ENCODE data around the gene CDO1. TPM values are rescaled to one million over a fixed set of nuclear protein-coding genes. Genes with fewer than 3 reads are reported as not detected.
A peak's percentile ranks its signal among the peaks of the same experiment; 100 is the strongest.

Gene CDO1
- total RNA-seq, 1 experiment from 2014 or later, result 0.17 TPM

DNA sequence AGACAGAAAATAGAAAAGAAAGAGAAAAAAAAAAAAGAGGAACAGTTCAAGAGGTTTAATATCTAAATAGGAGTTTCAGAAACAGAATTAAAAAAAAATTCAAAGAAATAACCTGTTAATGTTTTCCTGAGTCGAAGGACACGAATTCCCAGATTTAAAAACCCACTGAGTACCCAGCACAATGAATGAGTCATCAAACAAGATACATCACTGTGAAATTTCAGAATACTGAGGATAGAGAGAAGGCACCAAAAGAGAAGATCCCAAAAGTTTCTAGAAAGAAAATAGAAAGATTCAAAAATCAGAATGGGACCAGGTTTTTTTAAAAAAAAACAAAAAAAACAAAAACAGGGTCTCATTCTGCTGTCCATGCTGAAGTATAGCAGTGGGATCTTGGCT is 8.8 kb downstream of the CDO1 start:
- no peaks in the 10 kb centered on the region for H3K9me3 ChIP-seq (ENCODE audit: control insufficient read depth in 1 of 2, insufficient read depth in 1 of 2, low read depth in 1 of 2, low read length in 2 of 2)
- CTCF ChIA-PET, result interaction anchor here (1.2 kb wide), 1 partner anchor 25 kb away, joined by 4 read pairs; no protein-coding TSS in a partner anchor
- no peaks in the 10 kb centered on the region for H3K79me2 ChIP-seq (ENCODE audit: insufficient read depth, low read length)
- intact Hi-C loops (cut with micrococcal nuclease), result no loop called here
- POLR2A ChIA-PET, result no interaction called here
- no peak overlapping the region for H3K9ac ChIP-seq (ENCODE audit: low read length)
- no peak overlapping the region for H2AFZ ChIP-seq (ENCODE audit: low read depth, low read length, poor library complexity, severe bottlenecking)
- H4K20me1 ChIP-seq (ENCODE audit: insufficient read depth), result no peaks in the 10 kb centered on the region
- H3K27ac ChIP-seq (ENCODE audit: low read depth, low read length), result no peak overlapping the region
- no TSS peak for BruUV-seq (replicated peaks)
- H3K36me3 ChIP-seq (ENCODE audit: control insufficient read depth in 1 of 2, insufficient read depth in 2 of 2, low read length in 2 of 2), result no peaks in the 10 kb centered on the region
- RAD21 ChIA-PET (ENCODE audit: low non-redundant PET in 1 of 2, low total read pairs in 2 of 2, uncharacterized antibody in 2 of 2, unreplicated experiment in 2 of 2), result no interaction called here
- TF ChIP-seq TCF7L2 (IDR thresholded peaks at IDR 0.05; ENCODE audit: borderline replicate concordance, extremely low read depth, insufficient read depth, insufficient read length) (no peak), CBX3 (IDR thresholded peaks at IDR 0.05; ENCODE audit: low read depth) (no peak), RAD21 (IDR thresholded peaks at IDR 0.05; ENCODE audit: low read depth) (no peak), EZH2 (IDR thresholded peaks at IDR 0.05) (no peak), SRF (IDR thresholded peaks at IDR 0.05; ENCODE audit: low read depth) (no peak), FOSL1 (IDR thresholded peaks at IDR 0.05; ENCODE audit: low read depth) (no peak), JUND (IDR thresholded peaks at IDR 0.05) (no peak), ZFX (IDR thresholded peaks at IDR 0.05) (no peak), POLR2A (IDR thresholded peaks at IDR 0.05; ENCODE audit: borderline replicate concordance, extremely low read depth, insufficient read depth, insufficient read length) (no peak)
- 0 out of 2 replicates have a peak overlapping the region, but pooled peaks have one; percentile 13 for H3K4me2 ChIP-seq (ENCODE audit: low read length)
- no peaks in the 10 kb centered on the region for H3K27me3 ChIP-seq (ENCODE audit: insufficient read depth, low read length)
- no peaks in the 10 kb centered on the region for H3K9me2 ChIP-seq (ENCODE audit: insufficient read depth)
- DNase-seq (ENCODE audit: low read depth, low spot score), result no peak
- H3K4me1 ChIP-seq (ENCODE audit: control insufficient read depth in 1 of 2, insufficient read depth in 2 of 2, low read length in 2 of 2), result peaks cover 0 to 13% of the 10 kb centered on the region in 2 experiments; a peak in 2 of 4 replicates
- no peak for ATAC-seq
- no peak overlapping the region for H3K4me3 ChIP-seq (replicated peaks in 1 of 2; ENCODE audit: low read depth in 1 of 2, low read length in 2 of 2)

DNA sequence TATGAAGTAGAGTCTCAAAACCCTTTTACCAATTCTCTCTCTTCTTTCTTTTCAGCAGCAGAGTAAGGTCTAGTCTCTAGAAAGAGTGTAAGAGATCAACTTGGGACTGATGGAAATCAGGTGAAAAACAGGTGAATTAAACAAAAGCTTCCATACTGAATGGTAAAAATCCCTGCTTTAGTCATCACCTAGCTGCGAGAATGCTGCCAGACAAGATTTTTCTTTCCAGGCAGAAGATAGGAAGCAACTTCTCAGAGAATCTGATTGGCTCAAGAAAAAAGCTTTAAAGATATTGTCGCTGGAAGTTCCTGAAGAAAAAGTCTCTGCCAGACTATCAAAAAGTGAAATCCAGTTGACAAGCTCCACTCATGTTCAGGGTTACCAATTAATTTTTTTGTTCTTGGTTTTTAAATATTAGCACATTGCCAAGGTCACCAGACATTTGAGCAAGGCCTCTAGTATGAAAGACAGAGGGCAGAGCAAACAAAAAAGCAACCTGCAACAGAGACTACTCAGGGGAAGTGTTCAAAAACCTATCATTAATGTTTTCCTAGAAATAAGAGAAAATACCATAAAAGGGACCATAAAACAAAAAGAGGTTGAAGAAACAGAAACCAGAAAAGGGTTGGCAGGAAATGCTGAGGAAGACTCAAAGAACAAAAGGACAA is 9.3 kb downstream of the CDO1 start:
- DNase-seq (ENCODE audit: low read depth, low spot score), result no peak
- Histone ChIP-seq H3K27ac (ENCODE audit: low read depth, low read length) (no peak overlapping the region), H3K79me2 (ENCODE audit: insufficient read depth, low read length) (no peaks in the 10 kb centered on the region), H3K9me3 (ENCODE audit: control insufficient read depth in 1 of 2, insufficient read depth in 1 of 2, low read depth in 1 of 2, low read length in 2 of 2) (no peaks in the 10 kb centered on the region), H3K4me2 (ENCODE audit: low read length) (peak overlapping the region; percentile 13; the same call in 1 of the 2 replicates), H3K27me3 (ENCODE audit: insufficient read depth, low read length) (no peaks in the 10 kb centered on the region), H3K9ac (ENCODE audit: low read length) (no peak overlapping the region), H3K36me3 (ENCODE audit: control insufficient read depth in 1 of 2, insufficient read depth in 2 of 2, low read length in 2 of 2) (no peaks in the 10 kb centered on the region), H3K4me3 (replicated peaks in 1 of 2; ENCODE audit: low read depth in 1 of 2, low read length in 2 of 2) (no peak overlapping the region), H2AFZ (ENCODE audit: low read depth, low read length, poor library complexity, severe bottlenecking) (peak overlapping the region; percentile 17), H4K20me1 (ENCODE audit: insufficient read depth) (no peaks in the 10 kb centered on the region), H3K9me2 (ENCODE audit: insufficient read depth) (no peaks in the 10 kb centered on the region), H3K4me1 (ENCODE audit: control insufficient read depth in 1 of 2, insufficient read depth in 2 of 2, low read length in 2 of 2) (peaks cover 0 to 13% of the 10 kb centered on the region in 2 experiments; a peak in 2 of 4 replicates)
- BruUV-seq (replicated peaks), result no TSS peak
- TF ChIP-seq EZH2phosphoT487 (IDR thresholded peaks at IDR 0.05; ENCODE audit: borderline replicate concordance) (no peak), ZNF274 (IDR thresholded peaks at IDR 0.05; ENCODE audit: low read depth, low read length) (no peak), SP1 (IDR thresholded peaks at IDR 0.05; ENCODE audit: low read depth) (0 out of 2 replicates have a peak, but pooled peaks have one; percentile 19)
- ChIA-PET RAD21 (ENCODE audit: low non-redundant PET in 1 of 2, low total read pairs in 2 of 2, uncharacterized antibody in 2 of 2, unreplicated experiment in 2 of 2) (no interaction called here), POLR2A (no interaction called here), CTCF (interaction anchor here (1.2 kb wide), 1 partner anchor 25 kb away, joined by 4 read pairs; no protein-coding TSS in a partner anchor)
- ATAC-seq, result no peak
- intact Hi-C loops (cut with micrococcal nuclease), result no loop called here
